ENCODE results near the gene WNT10A. TPM values are rescaled to one million over a fixed set of nuclear protein-coding genes. Genes with fewer than 3 reads are reported as not detected.
"Not testable (repeated sequence)": the region's sequence is repeated elsewhere in the genome, so short reads cannot be mapped to it uniquely, and the experiment has no call there.

WNT10A gene
- total RNA-seq, 1 donor from 2014 or later, result not detected

DNA sequence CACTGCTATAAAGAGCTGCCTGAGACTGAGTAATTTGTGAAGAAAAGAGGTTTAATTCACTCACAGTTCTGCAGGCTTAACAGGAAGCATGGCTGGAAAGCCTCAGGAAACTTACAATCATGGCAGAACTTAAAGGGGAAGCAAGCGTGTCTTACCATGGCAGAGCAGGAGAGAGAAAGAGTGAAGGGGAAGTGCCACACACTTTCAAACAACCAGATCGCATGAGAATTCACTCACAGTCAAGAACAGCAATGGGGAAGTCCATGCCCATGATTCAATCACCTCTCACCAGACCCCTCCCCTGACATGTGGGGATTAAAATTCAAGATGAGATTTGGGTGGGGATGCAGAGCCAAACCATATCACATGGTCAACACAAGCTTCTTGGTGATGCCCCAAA is 44.1 kb downstream of the WNT10A start:
- FAIRE-seq (no peak), DNase-seq (ENCODE audit: low spot score in 2 of 2) (no peak)

DNA sequence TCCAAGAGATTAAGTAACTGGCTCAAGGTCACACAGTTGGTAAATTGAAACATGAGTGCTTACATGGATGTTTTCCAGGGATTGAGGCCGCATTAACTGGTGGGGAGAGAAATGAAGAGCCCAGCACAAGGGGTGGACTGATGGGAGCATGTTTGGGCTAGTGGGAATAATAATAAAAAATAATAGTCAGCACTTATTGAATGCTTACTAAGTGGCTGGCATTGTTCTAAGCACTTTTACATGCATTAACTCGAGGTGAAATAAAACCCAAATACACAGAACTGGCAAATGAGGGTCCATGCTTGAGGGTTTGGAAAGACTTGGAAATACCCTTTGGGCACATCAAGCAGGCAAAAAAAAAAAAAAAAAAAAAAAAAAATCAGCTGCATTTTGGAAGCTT is 44.8 kb downstream of the WNT10A start:
- DNase-seq (ENCODE audit: low spot score in 2 of 2) (no peak), FAIRE-seq (no peak)

DNA sequence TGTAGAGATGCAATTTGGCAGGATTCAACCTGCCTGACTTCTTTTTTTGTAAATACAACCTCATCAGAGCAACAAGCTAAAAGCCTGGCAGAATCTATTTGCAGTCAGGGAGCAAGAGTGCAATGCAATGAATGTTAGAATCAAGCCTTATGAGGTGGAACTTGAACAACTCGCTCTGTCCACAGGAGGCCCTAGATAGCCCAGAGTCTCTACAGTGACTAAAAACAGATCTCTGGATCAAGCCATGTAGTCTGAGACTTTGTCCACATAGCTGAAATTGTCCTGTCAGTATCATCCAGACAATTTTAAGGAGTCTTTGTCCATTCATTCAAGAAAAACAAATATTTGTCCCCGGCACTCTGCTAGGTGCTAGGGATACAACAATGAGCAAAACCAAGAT is 46.8 kb downstream of the WNT10A start:
- FAIRE-seq (no peak), DNase-seq (ENCODE audit: low spot score in 2 of 2) (no peak)

DNA sequence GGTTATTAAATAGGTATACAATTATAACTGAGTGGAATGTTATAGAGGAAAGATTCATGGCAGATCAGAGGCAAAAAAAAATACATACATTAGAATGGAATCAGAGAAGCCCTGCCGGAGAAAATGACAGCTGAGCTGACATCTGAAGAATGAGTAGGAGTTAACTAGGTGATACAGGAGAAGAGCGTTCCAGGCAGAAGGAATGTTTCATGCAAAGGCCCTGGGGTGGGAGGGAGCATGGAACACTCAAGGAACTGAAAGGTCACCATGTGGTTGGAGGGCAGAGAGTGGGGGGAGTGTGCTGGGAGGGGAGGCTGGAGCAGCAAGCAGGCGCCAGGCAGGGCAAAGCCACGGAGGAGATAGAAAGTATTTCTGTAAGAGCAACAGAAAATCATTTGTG is 47.2 kb downstream of the WNT10A start:
- DNase-seq (ENCODE audit: low spot score in 2 of 2) (no peak), FAIRE-seq (no peak)

DNA sequence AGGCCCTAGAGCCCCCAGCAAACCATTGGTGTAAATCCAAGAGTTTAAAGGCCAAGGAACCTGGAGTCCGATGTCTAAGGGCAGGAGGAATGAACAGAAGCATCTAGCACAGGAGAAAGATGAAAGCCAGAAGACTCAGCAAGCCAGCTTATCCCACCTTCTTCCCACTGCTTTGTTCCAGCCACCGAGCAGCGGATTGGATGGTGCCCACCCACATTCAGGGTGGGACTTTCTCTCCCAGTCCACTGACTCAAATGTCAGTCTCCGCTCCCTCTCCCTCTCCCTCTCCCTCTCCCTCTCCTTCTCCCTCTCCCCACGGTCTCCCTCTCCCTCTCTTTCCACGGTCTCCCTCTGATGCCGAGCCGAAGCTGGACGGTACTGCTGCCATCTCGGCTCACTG is 49.8 kb downstream of the WNT10A start:
- not testable (repeated sequence) for DNase-seq (ENCODE audit: low spot score in 2 of 2); FAIRE-seq

DNA sequence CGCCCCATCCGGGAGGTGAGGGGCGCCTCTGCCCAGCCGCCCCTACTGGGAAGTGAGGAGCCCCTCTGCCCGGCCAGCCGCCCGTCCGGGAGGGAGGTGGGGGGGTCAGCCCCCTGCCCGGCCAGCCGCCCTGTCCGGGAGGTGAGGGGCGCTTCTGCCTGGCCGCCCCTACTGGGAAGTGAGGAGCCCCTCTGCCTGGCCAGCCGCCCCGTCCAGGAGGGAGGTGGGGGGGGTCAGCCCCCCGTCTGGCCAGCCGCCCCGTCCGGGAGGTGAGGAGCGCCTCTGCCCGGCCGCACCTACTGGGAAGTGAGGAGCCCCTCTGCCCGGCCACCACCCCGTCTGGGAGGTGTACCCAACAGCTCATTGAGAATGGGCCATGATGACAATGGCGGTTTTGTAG is 51.1 kb downstream of the WNT10A start:
- DNase-seq (ENCODE audit: low spot score in 2 of 2); FAIRE-seq: not testable (repeated sequence)

Small RNA genes within 50 kb of the gene (small RNA-seq; reads per million reads assigned to genes)
- not detected for gene RNU6-642P

Other genes starting within 250 kb of the WNT10A start
- gene ZNF142, start 221.2 kb upstream of the WNT10A start, total RNA-seq, result 11.4 TPM
- gene BCS1L, start 221.2 kb upstream of the WNT10A start, total RNA-seq, result 28.9 TPM
- 28.1 TPM for gene RNF25, start 208.8 kb upstream of the WNT10A start, total RNA-seq
- gene STK36, start 208.8 kb upstream of the WNT10A start, total RNA-seq, result 16.7 TPM
- 9.8 TPM for gene TTLL4, start 170.0 kb upstream of the WNT10A start, total RNA-seq
- 2.9 TPM for gene CYP27A1, start 98.7 kb upstream of the WNT10A start, total RNA-seq
- not detected for gene PRKAG3, start 49.0 kb upstream of the WNT10A start, total RNA-seq
- gene WNT6, start 21.0 kb upstream of the WNT10A start, total RNA-seq, result not detected
- gene CDK5R2, start 78.8 kb downstream of the WNT10A start, total RNA-seq, result 5.3 TPM
- gene FEV, start 104.3 kb downstream of the WNT10A start, total RNA-seq, result not detected
- gene CRYBA2, start 112.6 kb downstream of the WNT10A start, total RNA-seq, result not detected
- gene CFAP65, start 160.7 kb downstream of the WNT10A start, total RNA-seq, result 0.82 TPM
- 0.41 TPM for gene IHH, start 180.1 kb downstream of the WNT10A start, total RNA-seq

Data from frontal cortex (tissue), 4 donors.